Endothelial cell of umbilical vein (primary cell): ENCODE data around the gene SPRED2. TPM values are rescaled to one million over a fixed set of nuclear protein-coding genes. Genes with fewer than 3 reads are reported as not detected.

ENCODE experiments used
- Bru-seq: library from RNA; stranded (reverse); fragments of 400-500 nt; gene quantifications from one replicate; lab custom pipeline; 2021; lab: Mats Ljungman, UMichigan
- BruChase-seq, 2 experiments: library from RNA; stranded (reverse); fragments of 400-500 nt; gene quantifications; one replicate each; lab custom pipeline; 2021; lab: Mats Ljungman, UMichigan
- BruUV-seq: library from RNA; stranded (reverse); fragments of 400-500 nt; replicated peaks from 2 replicates; lab custom pipeline; 2021; lab: Mats Ljungman, UMichigan
- CTCF ChIA-PET: fragments of 300-600, 350-600 bp; sonication (Branson Sonifier 250); formaldehyde crosslinking; loops from one replicate; lab custom pipeline; 2021; ENCODE audit warnings: antibody characterized with exemption, inconsistent platforms; lab: Charles Lee
- POLR2A ChIA-PET: fragments of 300-600, 350-600 bp; sonication (Branson Sonifier 250); formaldehyde crosslinking; loops from one replicate; lab custom pipeline; 2021; ENCODE audit warnings: antibody characterized with exemption, inconsistent platforms; lab: Charles Lee
- DNase-seq: peaks from one replicate; pipeline ENCODE4 v3.0.0-alpha.2; 2011; ENCODE audit warnings: low read depth, low spot score
- FAIRE-seq: peaks from 2 replicates; lab custom pipeline; 2011; peaks lifted over from hg19 to GRCh38; lab: Jason Lieb, UNC
- H2AFZ ChIP-seq: 2 replicates; pipeline ENCODE4 v1.6.0; 2012; ENCODE audit warnings: low read depth, low read length, control low read depth, inconsistent platforms
- H3K27ac ChIP-seq: 2 replicates; pipeline ENCODE4 v1.5.1; 2011; ENCODE audit warnings: low read depth, mild to moderate bottlenecking, control low read depth, low read length, moderate library complexity; ENCODE audit not compliant: insufficient read depth
- H3K27me3 ChIP-seq, 2 experiments: 2 replicates each; pipeline versions ENCODE4 v1.6.0 to v1.6.1; 2011; ENCODE audit warnings: low read length in 2 of 2, mixed read lengths in 1 of 2; ENCODE audit not compliant: control insufficient read depth in 2 of 2, insufficient read depth in 2 of 2
- H3K36me3 ChIP-seq, 2 experiments: 2 replicates in 1 of 2; 3 replicates in 1 of 2; pipeline ENCODE4 v1.5.1; 2011; ENCODE audit warnings: low read length in 2 of 2, mild to moderate bottlenecking in 1 of 2, moderate library complexity in 1 of 2; ENCODE audit not compliant: control insufficient read depth in 2 of 2, insufficient read depth in 2 of 2; ENCODE audit errors: extremely low read depth in 1 of 2
- H3K4me1 ChIP-seq: 3 replicates; pipeline ENCODE4 v1.5.1; 2011; ENCODE audit warnings: mild to moderate bottlenecking, low read length; ENCODE audit not compliant: control insufficient read depth, insufficient read depth; ENCODE audit errors: extremely low read depth
- H3K4me2 ChIP-seq: 2 replicates; pipeline ENCODE4 v1.6.1; 2011; ENCODE audit warnings: low read length, control low read depth, mixed read lengths; ENCODE audit not compliant: insufficient read depth
- H3K4me3 ChIP-seq, 3 experiments: fragments of 200-600 bp in 1 of 3; sonication (generic), shearing (Covaris generic) in 1 of 3; replicated peaks in 1 of 3; 2 replicates each; pipeline ENCODE4 v1.5.1; 2011 to 2016; ENCODE audit warnings: control low read depth in 3 of 3, low read length in 3 of 3, mild to moderate bottlenecking in 2 of 3, inconsistent platforms in 1 of 3, low read depth in 1 of 3, moderate library complexity in 1 of 3; ENCODE audit not compliant: insufficient read depth in 1 of 3
- H3K79me2 ChIP-seq: 2 replicates; pipeline ENCODE4 v1.6.0; 2012; ENCODE audit warnings: low read length, inconsistent platforms; ENCODE audit not compliant: control insufficient read depth, insufficient read depth
- H3K9ac ChIP-seq: replicated peaks from 2 replicates; pipeline ENCODE3; 2011; ENCODE audit warnings: low read length, control low read depth; ENCODE audit not compliant: insufficient read depth; ENCODE audit errors: extremely low read depth
- H3K9me1 ChIP-seq: replicated peaks from 3 replicates; pipeline ENCODE4 v1.6.0; 2011; ENCODE audit warnings: mild to moderate bottlenecking, low read length; ENCODE audit not compliant: control insufficient read depth, insufficient read depth; ENCODE audit errors: extremely low read depth
- H3K9me3 ChIP-seq: replicated peaks from 2 replicates; pipeline ENCODE4 v1.5.1; 2012; ENCODE audit warnings: low read length, inconsistent platforms; ENCODE audit not compliant: control insufficient read depth, insufficient read depth
- H4K20me1 ChIP-seq: replicated peaks from 2 replicates; pipeline ENCODE3; 2011; ENCODE audit warnings: mild to moderate bottlenecking, low read length; ENCODE audit not compliant: control insufficient read depth, insufficient read depth; ENCODE audit errors: extremely low read depth
- FOS ChIP-seq: IDR thresholded peaks from 2 replicates; pipeline ENCODE4 v1.6.1; 2011; ENCODE audit warnings: mild to moderate bottlenecking, low read length, moderate library complexity, borderline replicate concordance; ENCODE audit not compliant: insufficient read depth
- JUN ChIP-seq: IDR thresholded peaks from 2 replicates; pipeline ENCODE4 v1.6.1; 2011; ENCODE audit warnings: borderline replicate concordance, low read depth; ENCODE audit not compliant: insufficient read length, insufficient read depth
- POLR2A ChIP-seq: IDR thresholded peaks from 2 replicates; pipeline ENCODE4 v1.6.1; 2012; ENCODE audit warnings: low read depth, mild to moderate bottlenecking, control low read depth, low read length
- POLR2AphosphoS5 ChIP-seq: IDR thresholded peaks from 2 replicates; pipeline ENCODE4 v1.6.1; 2012; ENCODE audit warnings: low read depth, mild to moderate bottlenecking, control low read depth, low read length, moderate library complexity; ENCODE audit not compliant: insufficient read depth
- dilution Hi-C: fragments of 300-500 bp; cut with MboI; formaldehyde crosslinking; loops from one replicate; pipeline ENCODE4 v1.15.0; 2019; ENCODE audit warnings: low sequenced_read_pairs; ENCODE audit not compliant: extremely low pct_ligation_motif_present
- intact Hi-C: fragments of 100-400 bp; cut with micrococcal nuclease; formaldehyde crosslinking; loops from one replicate; pipeline ENCODE4 v1.10.0; 2022
- long read RNA-seq: library from polyadenylated mRNA; stranded (forward); transcript quantifications from one replicate; pipeline ENCODE4 v2.0.0, GENCODE V29; 2021
- polyA minus RNA-seq, 3 experiments: library from RNA; depleted of rRNA, polyadenylated mRNA; stranded (reverse); fragments of >200 nt; gene quantifications; 1 replicate in 1 of 3; 2 replicates in 2 of 3; pipeline ENCODE4 v1.2.3, GENCODE V29; 2011
- polyA plus RNA-seq, 4 experiments: library from polyadenylated mRNA; depleted of rRNA in 3 of 4; stranded (reverse) in 3 of 4; unstranded in 1 of 4; fragments of >200 nt; gene quantifications; 2 replicates each; pipeline versions ENCODE4 v1.2.1 to v1.2.3, GENCODE V29; 2011 to 2012; ENCODE audit warnings: missing spikeins in 1 of 4
- total RNA-seq: library from RNA; stranded (reverse); gene quantifications from 2 replicates; pipeline ENCODE4 v1.2.3, GENCODE V29; 2021

Gene SPRED2
- total RNA-seq: 7.8 and 9.6 TPM in 2 replicates
- 3.6 TPM in 2 replicates for polyA plus RNA-seq
- 3.7 and 4.2 TPM in 2 replicates for polyA plus RNA-seq (2011; cell fraction: cytosol; rRNA removed)
- 3.2 and 3.6 TPM in 2 replicates for polyA plus RNA-seq (2011; cell fraction: nucleus; rRNA removed)
- polyA plus RNA-seq (2012): 5.9 and 6.6 TPM in 2 replicates
- polyA minus RNA-seq: 3.3 and 3.6 TPM in 2 replicates
- 4.9 TPM for polyA minus RNA-seq (2011; cell fraction: cytosol; rRNA and poly(A)+ RNA removed)
- 2.6 and 2.8 TPM in 2 replicates for polyA minus RNA-seq (2011; cell fraction: nucleus; rRNA and poly(A)+ RNA removed)
- percentile 58 among the genes with signal in this experiment for Bru-seq, nascent RNA
- BruChase-seq, experiment 1, labeled RNA remaining after a 6-hour chase: percentile 49 among the genes with signal in this experiment
- percentile 50 among the genes with signal in this experiment for BruChase-seq, experiment 2, labeled RNA remaining after a 2-hour chase
- long read RNA-seq, full-length matches to known transcripts: 3 of 7 reads
- long read RNA-seq, partial matches to known transcripts: 0 of 7 reads
- long read RNA-seq, other reads (novel, unspliced or antisense): 4 of 7 reads

- Histone ChIP-seq H4K20me1 (peaks cover 5% of the 10 kb centered on the region), H3K27ac (peak within 1 kb of the TSS; percentile 7), H3K4me2 (peak within 1 kb of the TSS; percentile 72), H3K4me3 (peak within 1 kb of the TSS; percentile 72 to 82 (median 73)), H3K9me3 (no peaks in the 10 kb centered on the region), H3K9me1 (no peaks in the 10 kb centered on the region), H2AFZ (peak within 1 kb of the TSS; percentile 95), H3K27me3 (peaks cover 20 to 41% of the 10 kb centered on the region in 2 experiments), H3K4me1 (peaks cover 17% of the 10 kb centered on the region), H3K9ac (peak within 1 kb of the TSS; percentile 64), H3K79me2 (no peaks in the 10 kb centered on the region), H3K36me3 (no peaks in the 10 kb centered on the region)
- intact Hi-C loops: loop anchor here (1.0 to 10.0 kb wide), 7 partner anchors 12 to 1002 kb away; partner anchors contain the start of genes CEP68, MEIS1 and RAB1A
- BruUV-seq: no TSS peak
- CTCF ChIA-PET: interaction anchor here (2.0 to 5.4 kb wide), 2 partner anchors 82 to 167 kb away, joined by 4 to 20 read pairs; no protein-coding TSS in a partner anchor
- POLR2A ChIA-PET: no interaction called here
- FAIRE-seq: peak; percentile 98
- TF ChIP-seq FOS (no peak), POLR2AphosphoS5 (peak; percentile 41), JUN (no peak), POLR2A (peak; percentile 53)
- DNase-seq: peak; percentile 90
- dilution Hi-C loops: no loop called here
Measured at GRCh38 chr2:65432227-65433190, at the start of gene SPRED2. SPRED2 (minus strand) TSS chr2:65432599; CDS start chr2:65431987, 612 bp downstream.
